Stimulated activated CD8-positive, alpha-beta memory T cell treated with anti-CD3 and anti-CD28 coated beads, Interleukin-15, amount 100 ng/mL, for 4 hours (primary cell): ENCODE results near the gene KCNJ14.
"Not testable (repeated sequence)": the region's sequence is repeated elsewhere in the genome, so short reads cannot be mapped to it uniquely, and the experiment has no call there.

ENCODE experiments used
- DNase-seq, 2 donors: peaks; one replicate each; pipeline ENCODE4 v3.0.0-alpha.2; 2020; ENCODE audit warnings: low read depth in 2 of 2

Gene KCNJ14

GRCh38 chr19:48471836-48472235 lies 16.5 kb downstream of the KCNJ14 start:
- no peak for DNase-seq

- no peak for DNase-seq
Measured at GRCh38 chr19:48473161-48473966, 18.0 kb downstream of the KCNJ14 start.

- no peak for DNase-seq
Measured at GRCh38 chr19:48474084-48474592, 18.8 kb downstream of the KCNJ14 start.

- no peak for DNase-seq
Measured at GRCh38 chr19:48475369-48476068, 20.1 kb downstream of the KCNJ14 start.

- no peak for DNase-seq
Measured at GRCh38 chr19:48476176-48476575, 20.8 kb downstream of the KCNJ14 start.

GRCh38 chr19:48477067-48477685 lies 21.8 kb downstream of the KCNJ14 start:
- no peak for DNase-seq

- DNase-seq = no peak
Measured at GRCh38 chr19:48477698-48478338, 22.4 kb downstream of the KCNJ14 start.

- no peak for DNase-seq
Measured at GRCh38 chr19:48478339-48479256, 23.2 kb downstream of the KCNJ14 start.

- no peak for DNase-seq
Measured at GRCh38 chr19:48479686-48480085, 24.3 kb downstream of the KCNJ14 start.

- DNase-seq = no peak
Measured at GRCh38 chr19:48480183-48480557, 24.8 kb downstream of the KCNJ14 start.

GRCh38 chr19:48480558-48481500 lies 25.5 kb downstream of the KCNJ14 start:
- no peak for DNase-seq

GRCh38 chr19:48481846-48482639 lies 26.7 kb downstream of the KCNJ14 start:
- no peak for DNase-seq

GRCh38 chr19:48483301-48483700 lies 27.9 kb downstream of the KCNJ14 start:
- no peak for DNase-seq

- DNase-seq = no peak
Measured at GRCh38 chr19:48484247-48484893, 29.0 kb downstream of the KCNJ14 start.

- DNase-seq = no peak
Measured at GRCh38 chr19:48484931-48485612, 29.7 kb downstream of the KCNJ14 start.

GRCh38 chr19:48486706-48487105 lies 31.3 kb downstream of the KCNJ14 start:
- DNase-seq = not testable (repeated sequence)

GRCh38 chr19:48487544-48487943 lies 32.2 kb downstream of the KCNJ14 start:
- DNase-seq = no peak

GRCh38 chr19:48487948-48488347 lies 32.6 kb downstream of the KCNJ14 start:
- DNase-seq = no peak
